Measurements from ENCODE around the gene CMIP. TPM values are rescaled to one million over a fixed set of nuclear protein-coding genes. Genes with fewer than 3 reads are reported as not detected.

The CMIP gene
- total RNA-seq, 1 donor from 2014 or later: 45.8 TPM

DNA sequence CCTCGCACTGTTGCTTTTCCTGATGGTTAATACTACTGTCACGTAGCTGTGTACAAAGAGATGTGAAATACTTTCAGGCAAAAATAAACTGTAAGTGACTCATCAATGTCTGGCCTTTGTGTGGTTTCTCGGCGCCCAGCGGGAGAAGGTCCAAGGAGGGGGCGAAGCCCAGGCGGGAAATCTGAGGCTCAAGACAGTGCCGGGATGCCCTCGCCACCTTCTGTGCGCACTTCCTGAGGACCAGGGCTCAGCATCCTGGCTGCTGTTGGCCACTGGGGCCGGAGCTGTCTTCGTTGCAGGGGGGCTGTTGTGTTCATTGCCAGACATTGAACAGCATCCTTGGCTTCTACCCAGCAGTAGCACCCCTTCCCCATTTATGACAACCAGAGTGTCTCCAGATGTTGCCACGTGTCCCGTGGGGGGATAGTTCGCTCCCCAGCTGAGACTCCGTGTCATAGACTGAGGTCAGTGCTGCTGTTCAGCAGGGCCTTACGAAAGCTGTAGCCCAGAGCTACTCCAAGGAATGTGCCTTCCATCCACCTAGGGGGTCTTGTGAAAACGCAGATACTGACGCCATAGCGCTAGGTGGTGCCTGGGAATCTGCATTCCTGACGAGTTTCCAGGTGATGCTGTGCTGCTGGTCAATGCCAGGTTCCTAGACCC is 267.2 kb downstream of the CMIP start:
- H3K27ac Mint-ChIP-seq: no peak overlapping the region
- H3K4me3 Mint-ChIP-seq: no peak overlapping the region
- intact Hi-C loops (cut with micrococcal nuclease): no loop called here
- peaks cover 23% of the 10 kb centered on the region for H3K4me1 Mint-ChIP-seq (ENCODE audit: low read depth)
- no peaks in the 10 kb centered on the region for H3K9me3 Mint-ChIP-seq
- peaks cover 8% of the 10 kb centered on the region for H3K36me3 Mint-ChIP-seq (ENCODE audit: low read depth)
- H3K27me3 Mint-ChIP-seq (ENCODE audit: insufficient read depth): no peaks in the 10 kb centered on the region
- DNase-seq (ENCODE audit: low spot score): no peak

DNA sequence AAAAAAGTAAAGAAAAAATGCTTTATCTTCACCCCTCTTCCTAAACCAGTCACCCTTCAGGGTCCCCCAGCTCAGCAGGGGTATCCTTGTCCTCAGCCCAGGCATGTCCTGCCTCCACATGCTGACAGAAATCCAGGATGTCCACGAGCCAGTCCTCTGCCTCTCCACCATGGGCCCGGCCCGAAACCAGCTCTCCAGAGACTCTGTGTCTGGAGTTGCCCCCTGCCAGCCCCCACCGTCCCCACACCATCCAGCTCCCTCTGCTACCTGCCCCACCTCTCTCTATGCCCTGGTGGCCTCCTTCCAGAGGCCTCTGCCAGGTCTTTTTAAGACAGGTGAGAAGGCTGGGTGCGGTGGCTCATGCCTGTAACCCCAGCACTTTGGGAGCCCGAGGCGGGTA is 268.1 kb downstream of the CMIP start:
- intact Hi-C loops (cut with micrococcal nuclease): no loop called here
- H3K27ac Mint-ChIP-seq: no peak overlapping the region
- DNase-seq (ENCODE audit: low spot score): no peak
- H3K4me3 Mint-ChIP-seq: no peak overlapping the region
- H3K4me1 Mint-ChIP-seq (ENCODE audit: low read depth): peaks cover 27% of the 10 kb centered on the region
- H3K36me3 Mint-ChIP-seq (ENCODE audit: low read depth): no peaks in the 10 kb centered on the region
- H3K9me3 Mint-ChIP-seq: no peaks in the 10 kb centered on the region
- no peaks in the 10 kb centered on the region for H3K27me3 Mint-ChIP-seq (ENCODE audit: insufficient read depth)

DNA sequence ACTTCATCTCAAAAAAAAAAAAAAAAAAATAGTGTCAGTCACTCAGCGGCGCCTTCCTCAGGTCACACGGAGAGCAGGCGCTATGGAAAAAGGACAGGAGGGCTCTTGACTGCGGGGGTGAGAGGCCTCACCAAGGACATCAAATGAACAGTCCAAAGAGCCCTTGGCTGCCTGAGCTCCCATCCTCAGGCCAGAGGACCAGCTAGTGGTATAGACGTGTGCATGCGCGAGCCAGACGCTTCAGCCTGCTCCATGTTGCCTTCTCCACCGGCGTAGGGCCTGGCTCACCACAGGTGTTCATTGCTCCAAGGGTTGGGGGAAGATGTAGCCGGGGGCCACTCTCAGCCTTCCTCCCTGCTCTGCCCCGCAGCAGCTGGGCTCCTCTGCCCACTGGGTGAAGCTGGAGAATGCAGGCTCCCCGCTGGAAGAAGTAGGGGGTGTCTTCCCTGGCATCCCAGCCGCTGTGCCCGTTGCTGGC is 268.7 kb downstream of the CMIP start:
- no peak for DNase-seq (ENCODE audit: low spot score)
- no peaks in the 10 kb centered on the region for H3K36me3 Mint-ChIP-seq (ENCODE audit: low read depth)
- peaks cover 33% of the 10 kb centered on the region for H3K4me1 Mint-ChIP-seq (ENCODE audit: low read depth)
- no peaks in the 10 kb centered on the region for H3K27me3 Mint-ChIP-seq (ENCODE audit: insufficient read depth)
- no peaks in the 10 kb centered on the region for H3K9me3 Mint-ChIP-seq
- intact Hi-C loops (cut with micrococcal nuclease): no loop called here
- no peak overlapping the region for H3K27ac Mint-ChIP-seq
- H3K4me3 Mint-ChIP-seq: no peak overlapping the region

DNA sequence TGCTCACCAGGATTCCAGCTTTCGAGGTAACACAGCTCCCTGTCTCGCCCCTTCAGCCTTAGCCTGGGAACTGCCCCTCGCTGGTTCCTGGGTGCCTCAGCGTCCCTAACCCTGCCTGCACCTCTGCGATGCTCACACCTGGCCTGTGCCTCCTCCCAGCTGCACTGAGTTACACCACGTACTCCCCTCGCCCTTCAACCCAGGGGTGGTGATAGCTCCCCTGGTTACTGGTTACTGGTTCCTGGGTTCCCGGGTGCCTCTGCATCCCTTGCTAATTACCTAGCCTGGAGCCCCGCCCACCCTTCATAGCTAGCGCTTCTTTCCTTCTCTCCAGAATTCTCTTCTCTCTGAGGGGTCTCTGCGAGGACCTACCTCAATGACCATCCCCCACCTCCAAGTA is 269.2 kb downstream of the CMIP start:
- DNase-seq (ENCODE audit: low spot score): no peak
- H3K27me3 Mint-ChIP-seq (ENCODE audit: insufficient read depth): no peaks in the 10 kb centered on the region
- H3K27ac Mint-ChIP-seq: no peak overlapping the region
- H3K36me3 Mint-ChIP-seq (ENCODE audit: low read depth): no peaks in the 10 kb centered on the region
- no peak overlapping the region for H3K4me3 Mint-ChIP-seq
- H3K4me1 Mint-ChIP-seq (ENCODE audit: low read depth): peaks cover 37% of the 10 kb centered on the region
- intact Hi-C loops (cut with micrococcal nuclease): no loop called here
- H3K9me3 Mint-ChIP-seq: no peaks in the 10 kb centered on the region

DNA sequence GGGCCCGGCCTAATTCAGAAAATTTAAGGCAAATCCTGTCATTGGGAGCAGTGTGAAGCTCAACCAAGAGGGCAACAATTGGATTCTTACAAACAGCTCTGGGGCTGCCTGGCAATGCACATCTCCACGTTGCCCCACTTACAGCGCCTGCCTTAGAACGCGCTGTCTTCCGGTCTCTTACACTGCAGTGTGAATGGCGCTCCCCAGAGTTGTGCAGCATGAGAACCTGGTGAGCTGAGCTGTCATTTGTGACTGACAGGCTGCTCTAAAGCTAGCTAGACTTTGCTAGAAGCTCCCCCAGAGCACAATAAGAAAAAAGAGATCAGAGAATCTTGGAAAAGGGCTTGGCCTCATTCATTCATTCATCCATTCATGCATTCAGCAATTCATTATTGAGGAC is 270.0 kb downstream of the CMIP start:
- no peak for DNase-seq (ENCODE audit: low spot score)
- peaks cover 43% of the 10 kb centered on the region for H3K4me1 Mint-ChIP-seq (ENCODE audit: low read depth)
- no peaks in the 10 kb centered on the region for H3K9me3 Mint-ChIP-seq
- peak overlapping the region; percentile 63 for H3K4me3 Mint-ChIP-seq
- H3K27me3 Mint-ChIP-seq (ENCODE audit: insufficient read depth): no peaks in the 10 kb centered on the region
- intact Hi-C loops (cut with micrococcal nuclease): no loop called here
- H3K27ac Mint-ChIP-seq: no peak overlapping the region
- no peaks in the 10 kb centered on the region for H3K36me3 Mint-ChIP-seq (ENCODE audit: low read depth)

DNA sequence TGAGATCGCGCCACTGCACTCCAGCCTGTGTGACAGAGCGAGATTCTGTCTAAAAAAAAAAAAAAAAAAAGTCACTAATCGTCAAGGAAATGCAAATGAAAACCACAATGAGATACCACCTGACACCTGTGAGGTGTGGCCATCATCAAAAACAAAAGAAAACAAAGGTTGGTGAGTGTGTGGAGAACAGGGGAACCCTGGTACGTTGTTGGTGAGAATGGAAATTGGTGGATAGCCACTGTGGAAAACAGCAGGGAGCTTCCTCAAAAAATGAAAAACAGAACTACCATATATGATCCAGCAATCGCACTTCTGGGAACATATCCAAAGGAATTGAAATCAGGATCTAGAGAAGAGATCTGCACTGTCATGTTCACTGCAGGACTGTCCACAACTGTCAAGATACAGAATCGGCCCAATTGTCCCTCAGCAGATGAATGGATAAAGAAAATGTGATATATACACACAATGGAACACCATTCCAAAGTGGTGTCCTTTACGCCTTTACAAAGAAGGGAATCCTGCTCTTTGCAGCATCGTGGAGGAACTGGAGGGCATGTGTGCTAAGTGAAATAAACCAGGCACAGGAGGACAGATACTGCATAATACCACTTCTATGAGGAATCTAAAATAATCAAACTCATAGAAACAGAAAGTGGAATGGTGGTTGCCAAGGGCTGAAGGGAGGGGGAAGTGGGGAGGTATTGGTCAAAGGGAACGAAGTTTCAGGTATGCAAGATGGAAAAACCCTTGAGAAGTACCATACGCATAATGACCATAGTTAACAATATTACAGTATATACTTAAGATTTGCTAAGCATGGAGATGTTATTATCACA is 271.0 kb downstream of the CMIP start:
- H3K9me3 Mint-ChIP-seq: no peaks in the 10 kb centered on the region
- peak overlapping the region; percentile 50 for H3K27ac Mint-ChIP-seq
- intact Hi-C loops (cut with micrococcal nuclease): loop anchor here (5.0 kb wide), 2 partner anchors 83 to 403 kb away; partner anchors contain the start of gene GAN
- H3K27me3 Mint-ChIP-seq (ENCODE audit: insufficient read depth): no peaks in the 10 kb centered on the region
- H3K36me3 Mint-ChIP-seq (ENCODE audit: low read depth): no peaks in the 10 kb centered on the region
- peak overlapping the region; percentile 63 for H3K4me3 Mint-ChIP-seq
- H3K4me1 Mint-ChIP-seq (ENCODE audit: low read depth): peaks cover 46% of the 10 kb centered on the region
- DNase-seq (ENCODE audit: low spot score): peak; percentile 19

DNA sequence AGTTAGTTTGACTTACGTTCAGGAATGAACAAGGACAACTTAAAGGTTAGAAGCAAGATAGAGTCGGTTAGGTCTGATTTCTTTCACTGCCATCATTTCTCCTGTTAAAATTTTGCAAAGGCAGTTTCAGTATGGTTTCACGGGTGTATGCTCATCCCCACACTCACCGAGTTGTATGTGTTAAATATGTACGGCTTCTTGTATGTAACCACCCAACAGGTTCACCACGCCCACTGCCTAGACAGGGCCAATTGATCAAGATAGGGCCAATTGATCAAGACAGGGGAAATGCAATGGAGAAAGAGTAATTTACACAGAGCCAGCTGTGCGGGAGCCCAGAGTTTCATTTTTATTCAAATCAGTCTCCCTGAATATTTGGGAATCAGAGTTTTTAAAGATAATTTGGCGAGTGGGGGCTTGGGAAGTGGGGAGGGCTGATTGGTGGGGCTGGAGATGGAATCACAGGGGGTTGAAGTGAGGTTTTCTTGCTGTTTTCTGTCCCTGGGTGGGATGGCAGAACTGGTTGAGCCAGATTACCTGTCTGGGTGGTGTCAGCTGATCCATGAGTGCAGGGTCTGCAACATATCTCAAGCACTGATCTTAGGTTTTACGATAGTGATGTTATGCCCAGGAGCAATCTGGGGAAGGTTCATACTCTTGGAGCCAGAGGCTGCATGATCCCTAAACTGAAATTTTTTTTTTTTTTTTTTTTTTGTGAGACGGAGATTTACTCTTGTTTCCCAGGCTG is 272.0 kb downstream of the CMIP start:
- no peak for DNase-seq (ENCODE audit: low spot score)
- peak overlapping the region; percentile 58 for H3K27ac Mint-ChIP-seq
- peaks cover 10% of the 10 kb centered on the region for H3K9me3 Mint-ChIP-seq
- H3K4me3 Mint-ChIP-seq: peak overlapping the region; percentile 63
- intact Hi-C loops (cut with micrococcal nuclease): loop anchor here (5.0 kb wide), 2 partner anchors 84 to 404 kb away; partner anchors contain the start of gene GAN
- H3K27me3 Mint-ChIP-seq (ENCODE audit: insufficient read depth): no peaks in the 10 kb centered on the region
- H3K36me3 Mint-ChIP-seq (ENCODE audit: low read depth): peaks cover 6% of the 10 kb centered on the region
- peaks cover 46% of the 10 kb centered on the region for H3K4me1 Mint-ChIP-seq (ENCODE audit: low read depth)

DNA sequence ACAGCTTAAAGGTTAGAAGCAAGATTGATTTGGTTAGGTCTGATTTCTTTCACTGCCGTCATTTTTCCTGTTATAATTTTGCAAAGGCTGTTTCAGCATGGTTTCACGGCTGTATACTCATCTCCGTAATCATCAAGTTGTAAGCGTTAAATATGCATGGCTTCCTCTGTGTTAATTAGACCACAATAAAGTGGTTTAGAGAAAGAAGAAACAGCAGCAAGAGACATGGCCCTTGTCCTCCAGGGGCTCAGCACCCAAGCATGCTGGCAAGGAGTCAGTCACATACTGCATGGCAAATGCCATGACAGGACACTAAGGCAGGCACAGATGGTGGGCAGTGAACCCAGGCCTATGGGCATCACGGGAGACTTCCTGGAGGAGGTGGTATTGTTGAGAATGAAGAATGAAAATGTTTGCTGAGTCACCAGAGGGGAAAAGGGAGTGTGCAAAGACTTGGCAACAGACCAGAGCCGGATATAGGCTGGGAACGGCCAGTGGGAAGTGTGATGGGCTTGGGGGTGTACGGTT is 273.1 kb downstream of the CMIP start:
- H3K36me3 Mint-ChIP-seq (ENCODE audit: low read depth): peaks cover 7% of the 10 kb centered on the region
- intact Hi-C loops (cut with micrococcal nuclease): loop anchor here (5.0 kb wide), 2 partner anchors 85 to 405 kb away; partner anchors contain the start of gene GAN
- peak overlapping the region; percentile 51 for H3K4me3 Mint-ChIP-seq
- peaks cover 11% of the 10 kb centered on the region for H3K9me3 Mint-ChIP-seq
- no peak for DNase-seq (ENCODE audit: low spot score)
- peaks cover 46% of the 10 kb centered on the region for H3K4me1 Mint-ChIP-seq (ENCODE audit: low read depth)
- H3K27ac Mint-ChIP-seq: peak overlapping the region; percentile 65
- no peaks in the 10 kb centered on the region for H3K27me3 Mint-ChIP-seq (ENCODE audit: insufficient read depth)

DNA sequence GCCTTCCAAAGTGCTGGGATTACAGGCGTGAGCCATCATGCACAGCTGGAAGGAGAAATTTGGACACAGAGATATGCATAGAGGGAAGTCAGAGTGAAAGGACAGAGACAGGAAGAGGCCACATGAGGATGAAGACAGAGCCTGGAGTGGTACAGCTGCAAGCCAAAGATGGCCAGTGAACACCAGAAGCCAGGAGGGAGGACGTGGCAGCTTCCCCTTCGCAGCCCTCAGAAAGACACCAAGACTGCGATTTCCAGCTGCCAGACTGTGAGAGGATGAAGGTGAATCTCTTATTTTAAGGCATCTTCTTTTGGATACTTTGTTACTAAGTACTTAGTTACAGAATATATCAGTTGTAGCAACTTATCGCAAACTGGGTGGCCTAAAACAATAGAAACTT is 274.0 kb downstream of the CMIP start:
- Mint-ChIP-seq H3K4me3 (peak overlapping the region; percentile 64), H3K36me3 (ENCODE audit: low read depth) (peaks cover 7% of the 10 kb centered on the region), H3K27me3 (ENCODE audit: insufficient read depth) (no peaks in the 10 kb centered on the region), H3K27ac (peak overlapping the region; percentile 67), H3K4me1 (ENCODE audit: low read depth) (peaks cover 52% of the 10 kb centered on the region), H3K9me3 (peaks cover 11% of the 10 kb centered on the region)
- intact Hi-C loops (cut with micrococcal nuclease): loop anchor here (1.0 to 5.0 kb wide), 3 partner anchors 86 to 406 kb away; partner anchors contain the start of gene GAN
- no peak for DNase-seq (ENCODE audit: low spot score)

DNA sequence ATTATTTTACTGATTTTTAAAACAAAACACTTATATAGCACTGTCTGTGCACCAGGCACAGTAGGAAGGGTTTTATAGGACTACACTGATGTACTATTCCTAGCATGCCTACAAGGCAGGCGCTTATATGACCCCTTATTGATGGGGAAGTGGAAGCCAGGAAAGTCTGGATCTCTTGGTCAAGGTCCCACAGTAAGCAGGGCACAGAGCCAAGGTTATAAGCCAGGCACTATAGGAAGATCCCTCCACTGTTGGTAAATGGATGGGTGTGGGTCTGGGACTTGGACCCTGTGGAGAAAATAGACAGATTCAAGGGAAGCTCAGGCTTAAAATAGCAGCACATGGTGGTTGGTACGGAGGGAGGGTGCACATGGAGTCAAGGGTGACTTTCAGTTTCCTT is 275.4 kb downstream of the CMIP start:
- intact Hi-C loops (cut with micrococcal nuclease): loop anchor here (1.0 to 5.0 kb wide), 3 partner anchors 88 to 408 kb away; partner anchors contain the start of gene GAN
- H3K4me3 Mint-ChIP-seq: no peak overlapping the region
- peak overlapping the region; percentile 11 for H3K27ac Mint-ChIP-seq
- H3K27me3 Mint-ChIP-seq (ENCODE audit: insufficient read depth): peaks cover 6% of the 10 kb centered on the region
- H3K9me3 Mint-ChIP-seq: peaks cover 11% of the 10 kb centered on the region
- no peak for DNase-seq (ENCODE audit: low spot score)
- peaks cover 7% of the 10 kb centered on the region for H3K36me3 Mint-ChIP-seq (ENCODE audit: low read depth)
- H3K4me1 Mint-ChIP-seq (ENCODE audit: low read depth): peaks cover 47% of the 10 kb centered on the region

DNA sequence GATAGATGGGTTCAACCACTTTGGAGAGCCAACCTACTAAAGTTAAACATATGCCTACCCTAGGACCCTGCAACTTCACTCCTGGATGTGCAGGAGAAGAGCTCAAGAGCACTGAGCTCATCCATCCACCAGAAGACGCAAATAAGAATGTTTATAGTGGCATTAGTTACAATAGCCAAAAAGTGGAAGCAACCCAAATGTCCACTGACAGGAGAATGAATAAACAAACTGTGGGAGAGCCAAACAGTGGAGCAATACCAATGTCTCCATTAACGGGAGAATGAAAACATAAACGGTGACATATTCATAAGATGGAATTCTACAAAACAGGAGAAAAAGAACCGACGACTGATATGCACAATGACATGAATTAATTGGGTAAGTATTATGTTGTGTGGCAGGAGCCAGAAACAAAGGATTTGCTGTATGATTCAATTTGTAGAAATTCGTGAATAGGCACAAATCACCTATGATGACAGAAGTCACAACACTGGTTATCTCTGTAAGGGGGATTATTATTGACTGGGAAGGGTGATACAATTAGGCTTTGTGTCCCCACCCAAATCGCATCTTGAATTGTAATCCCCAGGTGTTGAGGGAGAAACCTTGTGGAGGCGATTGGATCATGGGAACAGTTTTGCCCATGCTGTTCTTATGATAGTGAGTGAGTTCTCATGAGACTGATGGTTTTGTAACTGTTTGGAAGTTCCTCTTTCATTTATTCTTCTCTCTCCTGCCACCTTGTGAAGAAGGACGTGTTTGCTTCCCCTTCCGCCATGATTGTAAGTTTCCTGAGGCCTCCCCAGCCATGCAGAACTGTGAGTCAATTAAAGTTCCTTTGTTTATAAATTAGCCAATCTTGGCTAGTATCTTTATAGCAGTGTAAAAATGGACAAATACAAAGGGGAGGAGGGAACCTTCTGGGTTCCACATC is 276.6 kb downstream of the CMIP start:
- H3K27ac Mint-ChIP-seq: no peak overlapping the region
- peaks cover 7% of the 10 kb centered on the region for H3K36me3 Mint-ChIP-seq (ENCODE audit: low read depth)
- intact Hi-C loops (cut with micrococcal nuclease): no loop called here
- no peak overlapping the region for H3K4me3 Mint-ChIP-seq
- no peak for DNase-seq (ENCODE audit: low spot score)
- peaks cover 35% of the 10 kb centered on the region for H3K4me1 Mint-ChIP-seq (ENCODE audit: low read depth)
- peaks cover 11% of the 10 kb centered on the region for H3K9me3 Mint-ChIP-seq
- H3K27me3 Mint-ChIP-seq (ENCODE audit: insufficient read depth): peaks cover 7% of the 10 kb centered on the region
